ENCODE results near the gene EPB42. TPM values are rescaled to one million over a fixed set of nuclear protein-coding genes. Genes with fewer than 3 reads are reported as not detected.

EPB42 gene
- total and polyA plus RNA-seq, 8 donors, result 1.1 to 5.3 (median 3.5) TPM; not detected in 2

- TF ChIP-seq CTCF (IDR thresholded peaks at IDR 0.05), result no peak
- no peak overlapping the region for H3K4me3 ChIP-seq
- peaks cover 0 to 29% of the 10 kb centered on the region in 2 donors for H3K27me3 ChIP-seq
- no peaks in the 10 kb centered on the region for H3K4me1 ChIP-seq
- H3K27ac ChIP-seq, result no peak overlapping the region
- DNase-seq (no peak), ATAC-seq (no peak)
- H3K36me3 ChIP-seq, result no peaks in the 10 kb centered on the region
- H3K9me3 ChIP-seq, result no peaks in the 10 kb centered on the region
- intact Hi-C loops (cut with DNase I), result no loop called here
Observed at GRCh38 chr15:43212299-43212698, 8.5 kb downstream of the EPB42 start.

GRCh38 chr15:43211224-43211735 is 9.5 kb downstream of the EPB42 start:
- intact Hi-C loops (cut with DNase I), result no loop called here

GRCh38 chr15:43210807-43211206 is 10.0 kb downstream of the EPB42 start:
- no peaks in the 10 kb centered on the region for H3K9me3 ChIP-seq
- H3K4me3 ChIP-seq, result no peak overlapping the region
- TF ChIP-seq CTCF (IDR thresholded peaks at IDR 0.05), result no peak
- intact Hi-C loops (cut with DNase I), result no loop called here
- no peaks in the 10 kb centered on the region for H3K4me1 ChIP-seq
- no peak for DNase-seq
- peaks cover 0 to 29% of the 10 kb centered on the region in 2 donors for H3K27me3 ChIP-seq
- no peak for ATAC-seq
- no peak overlapping the region for H3K27ac ChIP-seq
- no peaks in the 10 kb centered on the region for H3K36me3 ChIP-seq

More at GRCh38 chr15:43211224-43211735, 9.5 kb downstream of the EPB42 start:
- no peak for TF ChIP-seq CTCF (IDR thresholded peaks at IDR 0.05)
- DNase-seq, result no peak
- no peak for ATAC-seq
- H3K27ac ChIP-seq, result no peak overlapping the region
- H3K36me3 ChIP-seq, result no peaks in the 10 kb centered on the region
- H3K4me1 ChIP-seq, result no peaks in the 10 kb centered on the region
- peaks cover 0 to 29% of the 10 kb centered on the region in 2 donors for H3K27me3 ChIP-seq
- no peaks in the 10 kb centered on the region for H3K9me3 ChIP-seq
- no peak overlapping the region for H3K4me3 ChIP-seq

GRCh38 chr15:43210172-43210745 is 10.6 kb downstream of the EPB42 start:
- no peak for TF ChIP-seq CTCF (IDR thresholded peaks at IDR 0.05)
- intact Hi-C loops (cut with DNase I), result no loop called here
- H3K4me1 ChIP-seq, result no peaks in the 10 kb centered on the region
- no peak overlapping the region for H3K27ac ChIP-seq
- no peaks in the 10 kb centered on the region for H3K36me3 ChIP-seq
- DNase-seq (no peak), ATAC-seq (no peak)
- no peaks in the 10 kb centered on the region for H3K9me3 ChIP-seq
- H3K4me3 ChIP-seq, result no peak overlapping the region
- H3K27me3 ChIP-seq, result peaks cover 0 to 29% of the 10 kb centered on the region in 2 donors

- Histone ChIP-seq H3K36me3 (no peaks in the 10 kb centered on the region), H3K9me3 (no peaks in the 10 kb centered on the region), H3K4me3 (no peak overlapping the region), H3K27ac (no peak overlapping the region), H3K27me3 (peaks cover 0 to 29% of the 10 kb centered on the region in 2 donors), H3K4me1 (no peaks in the 10 kb centered on the region)
- DNase-seq (peak in 1 of 4 donors; percentile 15), ATAC-seq (no peak)
- intact Hi-C loops (cut with DNase I), result no loop called here
- no peak for TF ChIP-seq CTCF (IDR thresholded peaks at IDR 0.05)
Observed at GRCh38 chr15:43209059-43209824, 11.6 kb downstream of the EPB42 start.

All from left lung (tissue), 10 donors.